Measurements from ENCODE around the gene NAXD. TPM values are rescaled to one million over a fixed set of nuclear protein-coding genes. Genes with fewer than 3 reads are reported as not detected.
"Not testable (repeated sequence)": the region's sequence is repeated elsewhere in the genome, so short reads cannot be mapped to it uniquely, and the experiment has no call there.

The NAXD gene
- 17.3 TPM for polyA plus RNA-seq (2013, experiment 1 of 2)
- polyA plus RNA-seq (2013, experiment 2 of 2), result 18.2 TPM

DNA sequence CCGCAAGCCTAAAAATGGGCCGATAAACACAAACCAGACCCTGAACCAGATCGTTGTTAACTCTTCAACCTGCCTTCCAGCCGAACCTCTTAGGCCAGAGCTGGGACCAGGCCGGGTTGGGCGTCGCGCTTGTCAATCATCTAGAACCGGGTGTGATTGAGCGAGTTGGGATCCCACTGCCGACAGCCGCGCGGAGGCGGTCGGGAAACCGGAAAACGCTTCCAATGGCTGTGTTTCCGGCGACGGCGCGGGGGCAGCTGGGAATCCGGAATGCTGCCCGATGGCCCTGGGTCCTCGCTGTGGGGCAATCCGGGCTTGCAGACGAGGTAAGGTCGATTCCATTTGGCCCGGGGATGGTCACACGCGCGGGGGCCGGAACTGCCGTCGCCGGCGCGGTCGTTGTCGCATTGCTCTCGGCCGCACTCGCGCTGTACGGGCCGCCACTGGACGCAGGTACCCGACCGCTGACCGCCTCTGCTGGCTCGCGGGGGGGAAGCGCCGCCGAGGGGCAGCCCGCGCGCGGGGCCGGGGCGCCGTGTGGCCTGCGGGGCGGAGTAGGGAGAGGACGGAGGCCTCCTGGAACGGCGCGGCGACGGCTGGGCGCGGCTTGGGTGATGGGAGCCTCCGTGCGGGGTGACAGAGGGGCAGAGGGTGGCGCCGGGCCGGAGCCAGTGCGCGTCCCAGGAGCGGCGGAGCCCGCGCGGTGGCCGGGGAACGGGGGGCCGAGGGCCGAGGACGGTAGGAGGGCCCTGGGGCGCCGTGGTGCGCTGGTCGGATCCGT, at the start of gene NAXD:
Gene NAXD (plus strand): TSS at position 224 of the 781 bp plus-strand sequence. CDS start 57 bp downstream, at position 281.
- Histone ChIP-seq H3K27me3 (ENCODE audit: insufficient read depth, low read length) (peaks cover 4% of the 10 kb centered on the region), H3K4me1 (ENCODE audit: insufficient read depth, low read length) (peaks cover 22% of the 10 kb centered on the region), H3K9ac (ENCODE audit: low read depth, low read length) (peak within 1 kb of the TSS; percentile 77), H3K9me3 (ENCODE audit: insufficient read depth, low read depth, low read length) (no peaks in the 10 kb centered on the region), H3K27ac (ENCODE audit: low read depth, low read length) (peak within 1 kb of the TSS; percentile 59; the same call in 1 of the 2 replicates), H3K36me3 (ENCODE audit: insufficient read depth, low read length) (no peaks in the 10 kb centered on the region), H3K4me3 (ENCODE audit: low read length) (peak within 1 kb of the TSS; percentile 86)
- 2% methylated on average over 95 of the region's 95 CpGs for WGBS

- Histone ChIP-seq H3K4me1 (ENCODE audit: insufficient read depth, low read length) (peaks cover 9% of the 10 kb centered on the region), H3K9ac (ENCODE audit: low read depth, low read length) (no peak overlapping the region), H3K9me3 (ENCODE audit: insufficient read depth, low read depth, low read length) (no peaks in the 10 kb centered on the region), H3K27ac (ENCODE audit: low read depth, low read length) (no peak overlapping the region), H3K36me3 (ENCODE audit: insufficient read depth, low read length) (no peaks in the 10 kb centered on the region), H3K4me3 (ENCODE audit: low read length) (no peak overlapping the region), H3K27me3 (ENCODE audit: insufficient read depth, low read length) (peaks cover 22% of the 10 kb centered on the region; the same call in 1 of the 2 replicates)
- 73% methylated on average over 8 of the region's 9 CpGs for WGBS
Observed at GRCh38 chr13:110566171-110566570, 49.2 kb upstream of the NAXD start.

DNA sequence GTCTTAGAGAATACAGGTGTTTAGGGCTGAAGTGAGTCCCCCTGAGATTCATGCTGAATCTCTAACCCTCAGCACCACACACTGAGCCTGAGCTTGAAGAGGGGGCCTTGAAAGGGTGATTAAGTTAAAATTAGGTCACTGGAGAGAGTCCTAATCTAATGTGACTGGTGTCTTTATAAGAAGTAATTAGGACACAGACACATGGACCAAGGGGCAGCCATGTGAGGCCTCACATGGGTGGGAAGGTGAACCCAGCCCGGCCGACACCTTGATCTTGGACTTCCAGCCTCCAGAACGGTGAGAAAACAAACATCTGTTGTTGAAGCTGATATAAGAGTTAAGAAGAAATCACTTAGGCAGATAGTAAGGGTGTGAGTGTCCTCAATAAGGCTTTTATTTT, 46.7 kb upstream of the NAXD start:
- Histone ChIP-seq H3K9me3 (ENCODE audit: insufficient read depth, low read depth, low read length) (no peaks in the 10 kb centered on the region), H3K9ac (ENCODE audit: low read depth, low read length) (no peak overlapping the region), H3K36me3 (ENCODE audit: insufficient read depth, low read length) (no peaks in the 10 kb centered on the region), H3K4me3 (ENCODE audit: low read length) (no peak overlapping the region), H3K27ac (ENCODE audit: low read depth, low read length) (no peak overlapping the region), H3K27me3 (ENCODE audit: insufficient read depth, low read length) (peaks cover 2% of the 10 kb centered on the region; the same call in 1 of the 2 replicates), H3K4me1 (ENCODE audit: insufficient read depth, low read length) (peaks cover 9% of the 10 kb centered on the region)
- WGBS, result 95% methylated on average over 3 of the region's 3 CpGs

GRCh38 chr13:110569962-110570361, 45.4 kb upstream of the NAXD start:
- 87% methylated on average over 7 of the region's 7 CpGs for WGBS
- H3K27ac ChIP-seq (ENCODE audit: low read depth, low read length); H3K27me3 ChIP-seq (ENCODE audit: insufficient read depth, low read length); H3K4me1 ChIP-seq (ENCODE audit: insufficient read depth, low read length); H3K9ac ChIP-seq (ENCODE audit: low read depth, low read length); H3K9me3 ChIP-seq (ENCODE audit: insufficient read depth, low read depth, low read length); H3K4me3 ChIP-seq (ENCODE audit: low read length); H3K36me3 ChIP-seq (ENCODE audit: insufficient read depth, low read length): not testable (repeated sequence)

DNA sequence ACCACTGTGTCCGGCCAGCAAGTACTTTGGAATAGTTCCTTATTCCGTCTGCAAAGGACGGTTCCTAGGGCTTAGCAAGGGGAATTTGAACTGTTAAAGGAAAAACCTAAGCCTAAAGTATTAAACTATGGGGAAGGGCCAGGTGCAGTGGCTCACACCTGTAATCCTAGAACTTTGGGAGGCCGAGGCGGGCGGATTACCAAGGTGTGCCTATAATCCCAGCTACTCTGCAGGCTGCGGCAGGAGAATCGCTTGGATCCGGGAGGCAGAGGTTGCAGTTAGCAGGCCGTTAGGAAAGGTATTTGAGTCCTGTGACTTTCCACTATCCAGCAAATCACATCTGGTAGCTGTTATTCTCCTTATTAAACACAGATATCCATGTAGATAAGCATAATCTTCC, 44.5 kb upstream of the NAXD start:
- Histone ChIP-seq H3K36me3 (ENCODE audit: insufficient read depth, low read length) (no peaks in the 10 kb centered on the region), H3K27me3 (ENCODE audit: insufficient read depth, low read length) (no peaks in the 10 kb centered on the region), H3K9ac (ENCODE audit: low read depth, low read length) (no peak overlapping the region), H3K9me3 (ENCODE audit: insufficient read depth, low read depth, low read length) (no peaks in the 10 kb centered on the region), H3K4me3 (ENCODE audit: low read length) (no peak overlapping the region), H3K27ac (ENCODE audit: low read depth, low read length) (no peak overlapping the region), H3K4me1 (ENCODE audit: insufficient read depth, low read length) (peaks cover 7% of the 10 kb centered on the region)
- WGBS, result 89% methylated on average over 10 of the region's 10 CpGs

DNA sequence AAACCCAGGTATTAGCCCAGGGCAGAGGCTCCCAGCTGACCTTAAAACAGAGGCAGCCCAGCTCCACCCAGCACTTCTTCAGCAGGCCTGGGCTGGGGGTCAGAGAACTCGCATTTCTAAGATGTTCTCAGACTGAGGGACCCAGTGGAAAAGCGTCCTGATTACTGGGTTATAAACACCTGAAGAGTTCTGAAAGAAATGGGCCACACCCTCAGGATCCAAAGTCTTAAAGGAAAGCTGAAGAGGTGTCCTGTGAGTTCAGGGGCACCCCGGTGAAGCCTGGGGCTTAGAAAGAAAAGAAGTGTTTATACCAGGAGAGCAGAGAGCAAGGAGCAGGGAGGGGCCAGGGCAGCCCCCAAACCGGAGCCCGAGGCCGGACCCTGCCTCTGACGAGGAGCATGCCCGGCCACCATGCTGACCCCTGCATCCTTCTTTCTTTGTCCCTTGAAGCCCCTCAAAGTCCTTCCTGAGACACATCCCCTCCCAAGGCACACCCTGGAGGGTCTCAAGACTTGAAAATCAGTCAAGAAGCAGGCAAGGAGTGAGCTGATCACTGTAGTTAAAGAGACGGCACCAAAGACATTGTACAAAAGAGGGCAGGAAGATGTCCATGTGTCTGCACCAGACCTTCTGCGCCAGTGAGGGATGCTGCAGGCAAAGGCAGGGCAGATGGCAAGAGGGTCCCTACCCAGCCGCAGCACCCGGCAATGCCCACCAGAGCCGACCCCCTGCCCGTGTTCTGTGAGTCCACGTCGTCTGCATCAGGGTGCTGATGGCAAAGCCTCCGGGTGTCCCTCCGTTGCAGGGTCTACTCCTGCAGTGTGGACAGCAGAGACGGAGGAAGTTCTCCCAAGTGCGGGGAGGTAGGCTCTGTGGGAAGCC, 43.2 kb upstream of the NAXD start:
- no peaks in the 10 kb centered on the region for H3K36me3 ChIP-seq (ENCODE audit: insufficient read depth, low read length)
- H3K9ac ChIP-seq (ENCODE audit: low read depth, low read length), result no peak overlapping the region
- no peaks in the 10 kb centered on the region for H3K27me3 ChIP-seq (ENCODE audit: insufficient read depth, low read length)
- no peak overlapping the region for H3K27ac ChIP-seq (ENCODE audit: low read depth, low read length)
- H3K9me3 ChIP-seq (ENCODE audit: insufficient read depth, low read depth, low read length), result no peaks in the 10 kb centered on the region
- H3K4me3 ChIP-seq (ENCODE audit: low read length), result no peak overlapping the region
- H3K4me1 ChIP-seq (ENCODE audit: insufficient read depth, low read length), result peaks cover 7% of the 10 kb centered on the region
- 89% methylated on average over 20 of the region's 20 CpGs for WGBS

DNA sequence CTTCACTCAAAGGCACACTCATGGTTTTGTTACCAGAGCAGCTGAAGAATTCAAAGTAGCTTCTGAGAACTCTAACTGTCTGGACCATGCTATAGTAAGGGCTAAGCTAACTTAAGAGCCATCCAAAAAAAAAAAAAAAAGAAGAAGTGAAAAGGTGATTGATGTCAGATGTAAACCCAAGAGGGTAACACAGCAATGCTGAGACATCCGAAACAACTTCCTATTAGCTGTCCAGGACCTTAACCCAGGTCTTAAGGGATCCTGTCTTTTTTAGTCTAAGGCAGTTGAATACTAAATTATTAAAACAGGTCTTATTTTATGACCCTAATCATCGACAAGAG, 42.6 kb upstream of the NAXD start:
- Histone ChIP-seq H3K4me3 (ENCODE audit: low read length) (no peak overlapping the region), H3K36me3 (ENCODE audit: insufficient read depth, low read length) (no peaks in the 10 kb centered on the region), H3K27ac (ENCODE audit: low read depth, low read length) (no peak overlapping the region), H3K4me1 (ENCODE audit: insufficient read depth, low read length) (peaks cover 7% of the 10 kb centered on the region), H3K27me3 (ENCODE audit: insufficient read depth, low read length) (no peaks in the 10 kb centered on the region), H3K9me3 (ENCODE audit: insufficient read depth, low read depth, low read length) (no peaks in the 10 kb centered on the region), H3K9ac (ENCODE audit: low read depth, low read length) (no peak overlapping the region)
- WGBS, result 95% methylated on average over 2 of the region's 2 CpGs

- WGBS, result 87% methylated on average over 9 of the region's 9 CpGs
- Histone ChIP-seq H3K27ac (ENCODE audit: low read depth, low read length) (no peak overlapping the region), H3K27me3 (ENCODE audit: insufficient read depth, low read length) (no peaks in the 10 kb centered on the region), H3K4me1 (ENCODE audit: insufficient read depth, low read length) (peaks cover 7% of the 10 kb centered on the region), H3K9ac (ENCODE audit: low read depth, low read length) (no peak overlapping the region), H3K4me3 (ENCODE audit: low read length) (no peak overlapping the region), H3K36me3 (ENCODE audit: insufficient read depth, low read length) (no peaks in the 10 kb centered on the region), H3K9me3 (ENCODE audit: insufficient read depth, low read depth, low read length) (no peaks in the 10 kb centered on the region)
Observed at GRCh38 chr13:110574161-110574560, 41.2 kb upstream of the NAXD start.

DNA sequence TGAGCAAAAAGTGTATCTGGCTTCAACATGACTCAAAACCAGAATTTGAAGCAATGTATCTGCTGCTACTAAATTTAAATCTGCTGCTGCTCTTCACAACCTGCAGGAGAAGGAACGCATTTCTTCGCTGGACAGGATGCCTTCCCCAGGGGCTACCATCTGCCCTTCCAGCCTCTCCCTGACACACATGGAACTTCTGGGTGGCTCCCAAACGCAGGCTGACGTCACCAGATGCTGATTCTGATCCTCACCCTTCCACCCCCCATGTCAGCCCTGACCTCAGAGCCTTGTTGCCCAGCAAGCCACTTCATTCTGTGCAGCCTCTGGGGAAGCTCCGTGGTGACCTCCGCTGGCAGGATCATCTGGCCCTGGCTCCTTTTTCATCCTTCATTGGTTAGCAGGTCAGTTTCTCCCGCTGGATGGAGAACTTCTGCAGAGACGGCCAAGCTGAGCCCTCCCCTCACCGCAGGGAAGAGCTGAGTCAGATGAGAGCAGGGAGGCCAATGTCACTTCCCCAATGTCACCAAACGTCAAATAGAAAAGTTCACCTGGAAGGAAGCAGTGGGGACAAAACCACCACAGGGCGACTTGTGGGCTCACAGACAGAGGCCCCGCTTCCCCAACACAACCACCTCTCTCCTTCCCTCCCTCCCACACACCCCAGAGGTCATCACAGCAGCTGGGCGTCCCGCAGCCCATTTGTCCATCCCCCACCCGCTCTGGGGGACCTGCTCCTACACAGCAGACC, 39.8 kb upstream of the NAXD start:
- 47% methylated on average over 15 of the region's 15 CpGs for WGBS
- Histone ChIP-seq H3K9ac (ENCODE audit: low read depth, low read length) (no peak overlapping the region), H3K4me3 (ENCODE audit: low read length) (no peak overlapping the region), H3K4me1 (ENCODE audit: insufficient read depth, low read length) (peaks cover 7% of the 10 kb centered on the region), H3K27me3 (ENCODE audit: insufficient read depth, low read length) (no peaks in the 10 kb centered on the region), H3K9me3 (ENCODE audit: insufficient read depth, low read depth, low read length) (no peaks in the 10 kb centered on the region), H3K27ac (ENCODE audit: low read depth, low read length) (no peak overlapping the region), H3K36me3 (ENCODE audit: insufficient read depth, low read length) (no peaks in the 10 kb centered on the region)

GRCh38 chr13:110576070-110576394, 39.3 kb upstream of the NAXD start:
- no peak overlapping the region for H3K4me3 ChIP-seq (ENCODE audit: low read length)
- no peak overlapping the region for H3K9ac ChIP-seq (ENCODE audit: low read depth, low read length)
- H3K9me3 ChIP-seq (ENCODE audit: insufficient read depth, low read depth, low read length), result no peaks in the 10 kb centered on the region
- WGBS, result 88% methylated on average over 7 of the region's 7 CpGs
- no peaks in the 10 kb centered on the region for H3K27me3 ChIP-seq (ENCODE audit: insufficient read depth, low read length)
- H3K4me1 ChIP-seq (ENCODE audit: insufficient read depth, low read length), result peaks cover 7% of the 10 kb centered on the region
- H3K36me3 ChIP-seq (ENCODE audit: insufficient read depth, low read length), result no peaks in the 10 kb centered on the region
- H3K27ac ChIP-seq (ENCODE audit: low read depth, low read length), result no peak overlapping the region

Measured in HUES64 (cell line).